Natural killer cell (primary cell): ENCODE measurements around the gene BCR. TPM values are rescaled to one million over a fixed set of nuclear protein-coding genes. Genes with fewer than 3 reads are reported as not detected.

Experiments
- ATAC-seq, 3 donors: fragments of 150-1000 bp in 2 of 3; fragments of 200-7000 bp in 1 of 3; cut with Tn5 transposase; 1 replicate in 1 of 3; 2 replicates in 2 of 3; pipeline ENCODE4 v1.10.0; 2021; ENCODE audit warnings: mild to moderate bottlenecking in 2 of 3, moderate library complexity in 2 of 3
- DNase-seq, 2 donors: peaks; one replicate each; pipeline versions ENCODE4 v3.0.0 to v3.0.0-alpha.2; 2013 to 2021; ENCODE audit warnings: mixed read lengths in 1 of 2
- H3K27ac ChIP-seq: one replicate; pipeline ENCODE4 v1.5.1; 2013; ENCODE audit warnings: mild to moderate bottlenecking, low read length
- H3K27me3 ChIP-seq: one replicate; pipeline ENCODE4 v1.6.1; 2013; ENCODE audit warnings: low read length; ENCODE audit not compliant: control insufficient read depth, insufficient read depth
- H3K36me3 ChIP-seq: one replicate; pipeline ENCODE4 v1.6.1; 2013; ENCODE audit warnings: low read length; ENCODE audit not compliant: control insufficient read depth, insufficient read depth
- H3K4me1 ChIP-seq: one replicate; pipeline ENCODE4 v1.6.1; 2013; ENCODE audit warnings: low read length; ENCODE audit not compliant: control insufficient read depth, insufficient read depth
- H3K4me3 ChIP-seq: one replicate; pipeline ENCODE4 v1.5.1; 2013; ENCODE audit warnings: low read length
- H3K9me3 ChIP-seq: one replicate; pipeline ENCODE4 v1.6.1; 2013; ENCODE audit warnings: low read length; ENCODE audit not compliant: control insufficient read depth, insufficient read depth
- H3K27ac Mint-ChIP-seq, 2 donors: one replicate each; pipeline ENCODE4 v1.8.0; 2022; ENCODE audit warnings: mild to moderate bottlenecking in 2 of 2, mixed read lengths in 2 of 2, moderate library complexity in 1 of 2
- H3K27me3 Mint-ChIP-seq, 2 donors: one replicate each; pipeline ENCODE4 v1.8.0; 2022; ENCODE audit warnings: low read depth in 2 of 2, mixed read lengths in 2 of 2
- H3K36me3 Mint-ChIP-seq: one replicate; pipeline ENCODE4 v1.8.0; 2022; ENCODE audit warnings: mixed read lengths
- H3K4me1 Mint-ChIP-seq, 2 donors: one replicate each; pipeline ENCODE4 v1.8.0; 2022; ENCODE audit warnings: mixed read lengths in 2 of 2
- H3K4me3 Mint-ChIP-seq: one replicate; pipeline ENCODE4 v1.8.0; 2022; ENCODE audit warnings: mild to moderate bottlenecking, moderate library complexity, mixed read lengths
- H3K9me3 Mint-ChIP-seq, 2 donors: one replicate each; pipeline ENCODE4 v1.8.0; 2022; ENCODE audit warnings: mixed read lengths in 2 of 2
- WGBS: methylation state at CpG from one replicate; pipeline ENCODE4 v1.1.7; 2013; ENCODE audit warnings: missing lambda C conversion rate; ENCODE audit not compliant: insufficient coverage; 5-methylcytosine and 5-hydroxymethylcytosine counted together
- intact Hi-C: fragments of 100-400 bp; cut with micrococcal nuclease; formaldehyde crosslinking; loops from one replicate; pipeline ENCODE4 v1.14.2; 2022
- total RNA-seq, 4 donors: library from RNA; stranded (reverse); fragments of 120-200 nt in 1 of 4; gene quantifications; one replicate each; pipeline versions ENCODE4 v1.2.3 to v1.2.4, GENCODE V29; 2013 to 2022
- TF ChIP-seq, protein P1 (sequence below): fragments of 200-600 bp; IDR thresholded peaks from one replicate; pipeline ENCODE4 v1.8.0; 2022; ENCODE audit warnings: antibody characterized with exemption

BCR gene
- total RNA-seq = 100 to 1,000 TPM; 166 to 186 (median 167) TPM
- total RNA-seq (2013) = 53.2 TPM

GRCh38 chr22:23180301-23180892 is at the start of gene BCR:
Gene BCR (plus strand): TSS chr22:23180509. CDS start chr22:23180961, 452 bp downstream.
- TF ChIP-seq, protein P1, sequence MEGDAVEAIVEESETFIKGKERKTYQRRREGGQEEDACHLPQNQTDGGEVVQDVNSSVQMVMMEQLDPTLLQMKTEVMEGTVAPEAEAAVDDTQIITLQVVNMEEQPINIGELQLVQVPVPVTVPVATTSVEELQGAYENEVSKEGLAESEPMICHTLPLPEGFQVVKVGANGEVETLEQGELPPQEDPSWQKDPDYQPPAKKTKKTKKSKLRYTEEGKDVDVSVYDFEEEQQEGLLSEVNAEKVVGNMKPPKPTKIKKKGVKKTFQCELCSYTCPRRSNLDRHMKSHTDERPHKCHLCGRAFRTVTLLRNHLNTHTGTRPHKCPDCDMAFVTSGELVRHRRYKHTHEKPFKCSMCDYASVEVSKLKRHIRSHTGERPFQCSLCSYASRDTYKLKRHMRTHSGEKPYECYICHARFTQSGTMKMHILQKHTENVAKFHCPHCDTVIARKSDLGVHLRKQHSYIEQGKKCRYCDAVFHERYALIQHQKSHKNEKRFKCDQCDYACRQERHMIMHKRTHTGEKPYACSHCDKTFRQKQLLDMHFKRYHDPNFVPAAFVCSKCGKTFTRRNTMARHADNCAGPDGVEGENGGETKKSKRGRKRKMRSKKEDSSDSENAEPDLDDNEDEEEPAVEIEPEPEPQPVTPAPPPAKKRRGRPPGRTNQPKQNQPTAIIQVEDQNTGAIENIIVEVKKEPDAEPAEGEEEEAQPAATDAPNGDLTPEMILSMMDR = no peak
- Mint-ChIP-seq H3K27ac (peak within 1 kb of the TSS; percentile 93 to 94), H3K36me3 (peaks cover 14% of the 10 kb centered on the region), H3K27me3 (no peaks in the 10 kb centered on the region), H3K9me3 (peaks cover 3 to 14% of the 10 kb centered on the region in 2 donors), H3K4me1 (peaks cover 65 to 71% of the 10 kb centered on the region in 2 donors), H3K4me3 (peak within 1 kb of the TSS; percentile 98)
- under 1% methylated on average over 88 of the region's 88 CpGs for WGBS
- Histone ChIP-seq H3K27ac (peak within 1 kb of the TSS; percentile 51), H3K9me3 (peaks cover 17% of the 10 kb centered on the region), H3K27me3 (no peaks in the 10 kb centered on the region), H3K4me1 (peaks cover 85% of the 10 kb centered on the region), H3K4me3 (peak within 1 kb of the TSS; percentile 65), H3K36me3 (no peaks in the 10 kb centered on the region)
- intact Hi-C loops = loop anchor here (5.0 kb wide), 1 partner anchor 43 kb away; no protein-coding TSS in a partner anchor
- peak; percentile 73 to 82 for DNase-seq
- ATAC-seq = peak; percentile 69 to 80 (median 77)

DNA sequence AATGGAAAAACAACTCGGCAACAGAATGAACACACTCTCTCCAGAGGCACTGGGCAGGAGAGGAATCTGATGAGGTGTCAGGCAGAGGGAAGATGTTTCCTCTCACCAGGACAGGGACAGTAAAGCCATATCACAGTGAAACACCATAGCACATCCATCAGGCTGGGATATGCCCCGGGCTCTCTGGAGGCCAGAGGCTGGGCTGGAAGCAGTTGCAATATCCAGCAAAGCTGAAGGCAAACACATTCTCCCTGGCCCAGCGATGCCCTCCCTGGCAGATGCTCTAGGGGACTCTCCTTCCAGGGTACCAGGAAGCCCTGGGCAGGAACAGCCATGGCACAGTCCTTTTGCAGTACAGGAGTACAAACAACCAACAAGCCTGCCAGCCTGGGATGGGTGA is 49.6 kb upstream of the BCR start:
- DNase-seq (no peak), ATAC-seq (no peak)
- Mint-ChIP-seq H3K27ac (no peak overlapping the region), H3K9me3 (no peaks in the 10 kb centered on the region), H3K4me3 (no peak overlapping the region), H3K27me3 (no peaks in the 10 kb centered on the region), H3K36me3 (no peaks in the 10 kb centered on the region), H3K4me1 (peaks cover 7 to 12% of the 10 kb centered on the region in 2 donors)
- no peak overlapping the region for H3K27ac ChIP-seq
- H3K27me3 ChIP-seq = no peaks in the 10 kb centered on the region
- peaks cover 30% of the 10 kb centered on the region for H3K4me1 ChIP-seq
- no peaks in the 10 kb centered on the region for H3K36me3 ChIP-seq
- H3K9me3 ChIP-seq = no peaks in the 10 kb centered on the region
- no peak overlapping the region for H3K4me3 ChIP-seq
- intact Hi-C loops = no loop called here
- TF ChIP-seq, protein P1 = no peak
- 95% methylated on average over 3 of the region's 3 CpGs for WGBS

GRCh38 chr22:23131931-23132330 is 48.4 kb upstream of the BCR start:
- H3K27ac Mint-ChIP-seq = no peak overlapping the region
- H3K4me1 ChIP-seq = peaks cover 42% of the 10 kb centered on the region
- TF ChIP-seq, protein P1 = no peak
- no peak overlapping the region for H3K4me3 ChIP-seq
- DNase-seq = no peak
- peaks cover 12 to 24% of the 10 kb centered on the region in 2 donors for H3K4me1 Mint-ChIP-seq
- no peak overlapping the region for H3K4me3 Mint-ChIP-seq
- no peaks in the 10 kb centered on the region for H3K36me3 Mint-ChIP-seq
- intact Hi-C loops = no loop called here
- H3K27ac ChIP-seq = no peak overlapping the region
- no peaks in the 10 kb centered on the region for H3K27me3 Mint-ChIP-seq
- WGBS = 94% methylated on average over 6 of the region's 6 CpGs
- H3K9me3 ChIP-seq = no peaks in the 10 kb centered on the region
- H3K27me3 ChIP-seq = no peaks in the 10 kb centered on the region
- H3K36me3 ChIP-seq = no peaks in the 10 kb centered on the region
- H3K9me3 Mint-ChIP-seq = no peaks in the 10 kb centered on the region
- no peak for ATAC-seq
